HepG2 (cell line): ENCODE data around the gene APBA3. TPM values are rescaled to one million over a fixed set of nuclear protein-coding genes. Genes with fewer than 3 reads are reported as not detected.

Source experiments
- AGO2 ChIP-seq: fragments of 200-400 bp; formaldehyde crosslinking; optimal IDR thresholded peaks from 2 replicates; pipeline ENCODE3; 2017; ENCODE audit warnings: mild to moderate bottlenecking, low read depth, low read length, moderate library complexity
- BCL6 ChIP-seq: IDR thresholded peaks from 2 replicates; pipeline ENCODE4 v1.6.1; 2016; ENCODE audit warnings: missing genetic modification reagents, missing compliant biosample characterization
- CBX2 ChIP-seq, 2 experiments: fragments of 200-600 bp in 1 of 2; sonication (generic); formaldehyde crosslinking in 1 of 2; IDR thresholded peaks; 2 replicates each; pipeline versions ENCODE4 v1.7.0 to v1.8.1; 2018 to 2022; ENCODE audit warnings: low read depth in 2 of 2, low read length in 1 of 2, mild to moderate bottlenecking in 1 of 2, missing genetic modification reagents in 1 of 2
- FOXP1 ChIP-seq, 2 experiments: fragments of 450-650 bp in 1 of 2; IDR thresholded peaks; 2 replicates each; pipeline ENCODE4 v1.6.1; 2017 to 2018; ENCODE audit warnings: antibody characterized with exemption in 1 of 2
- HDAC2 ChIP-seq: sonication (generic); formaldehyde crosslinking; IDR thresholded peaks from 2 replicates; pipeline ENCODE4 v1.4.0; 2020; ENCODE audit warnings: missing genetic modification reagents
- IKZF1 ChIP-seq: fragments of 450-650 bp; IDR thresholded peaks from 2 replicates; pipeline ENCODE4 v1.7.1; 2016
- KDM3A ChIP-seq: IDR thresholded peaks from 2 replicates; pipeline ENCODE4 v1.6.1; 2018; ENCODE audit warnings: low read depth, missing compliant biosample characterization
- MAZ ChIP-seq, 2 experiments: sonication (generic) in 1 of 2; formaldehyde crosslinking in 1 of 2; IDR thresholded peaks; 2 replicates each; pipeline versions ENCODE4 v1.5.0 to v1.6.1; 2012 to 2020; ENCODE audit warnings: low read depth in 2 of 2, mild to moderate bottlenecking in 2 of 2, borderline replicate concordance in 1 of 2, improper control_type of control experiment in 1 of 2, low read length in 1 of 2, missing genetic modification reagents in 1 of 2, moderate library complexity in 1 of 2
- NBN ChIP-seq: fragments of 450-650 bp; conservative IDR thresholded peaks from 2 replicates; pipeline ENCODE4 v1.6.1; 2017
- NPAS2 ChIP-seq: sonication (generic); formaldehyde crosslinking; IDR thresholded peaks from 2 replicates; pipeline ENCODE4 v1.8.0; 2022; ENCODE audit warnings: mild to moderate bottlenecking, missing genetic modification reagents, borderline replicate concordance
- POLR2AphosphoS5 ChIP-seq: IDR thresholded peaks from 2 replicates; pipeline ENCODE4 v1.6.1; 2012; ENCODE audit warnings: low read depth, low read length
- RAD21 ChIP-seq: fragments of 450-650 bp; formaldehyde crosslinking; IDR thresholded peaks from 2 replicates; pipeline ENCODE4 v1.5.0; 2020; ENCODE audit warnings: mild to moderate bottlenecking
- SP4 ChIP-seq: sonication (generic); formaldehyde crosslinking; IDR thresholded peaks from 2 replicates; pipeline ENCODE4 v1.8.1; 2023; ENCODE audit warnings: mild to moderate bottlenecking, missing genetic modification reagents
- THYN1 ChIP-seq: sonication (generic); formaldehyde crosslinking; IDR thresholded peaks from 2 replicates; pipeline ENCODE4 v1.8.1; 2023; ENCODE audit warnings: low read depth, mild to moderate bottlenecking, moderate library complexity, missing genetic modification reagents, borderline replicate concordance
- ZBTB7A ChIP-seq: sonication (generic); formaldehyde crosslinking; IDR thresholded peaks from 2 replicates; pipeline ENCODE4 v1.8.0; 2022; ENCODE audit warnings: mild to moderate bottlenecking, missing genetic modification reagents
- ZFX ChIP-seq: sonication (generic); formaldehyde crosslinking; IDR thresholded peaks from 2 replicates; pipeline ENCODE4 v1.4.0; 2020; ENCODE audit warnings: mild to moderate bottlenecking, low read depth, missing genetic modification reagents, moderate library complexity
- ZNF224 ChIP-seq: sonication (generic); formaldehyde crosslinking; IDR thresholded peaks from 2 replicates; pipeline ENCODE4 v1.5.0; 2020; ENCODE audit warnings: mild to moderate bottlenecking, missing genetic modification reagents
- polyA plus RNA-seq, 8 experiments: library from polyadenylated mRNA; depleted of rRNA in 3 of 8; stranded (reverse) in 7 of 8; unstranded in 1 of 8; fragments of >200 nt; fragmentation: Illumina TruSeq in 4 of 8; extraction: Trizol in 4 of 8; gene quantifications; 2 replicates each; pipeline versions ENCODE4 v1.2.1 to v1.2.3, GENCODE V29; 2011 to 2016; ENCODE audit warnings: low read depth in 4 of 8, missing spikeins in 1 of 8, mixed read lengths in 1 of 8; ENCODE audit not compliant: insufficient read depth in 1 of 8
- total RNA-seq, 5 experiments: library from RNA; depleted of rRNA; stranded (reverse); fragments of >200 nt; fragmentation: Illumina TruSeq; extraction: Trizol; gene quantifications; 2 replicates each; pipeline ENCODE4 v1.2.3, GENCODE V29; 2016; ENCODE audit warnings: low read depth in 1 of 5
- TF ChIP-seq, protein P1 (sequence below): sonication (generic); formaldehyde crosslinking; IDR thresholded peaks from 2 replicates; pipeline ENCODE4 v1.5.0; 2020; ENCODE audit warnings: missing genetic modification reagents
- TF ChIP-seq, protein P2 (sequence below): IDR thresholded peaks from 2 replicates; pipeline ENCODE4 v1.6.1; 2018; ENCODE audit warnings: missing genetic modification reagents
- TF ChIP-seq, protein P3 (sequence below): sonication (generic); formaldehyde crosslinking; IDR thresholded peaks from 2 replicates; pipeline ENCODE4 v1.9.0; 2021; ENCODE audit warnings: missing genetic modification reagents, mild to moderate bottlenecking, borderline replicate concordance
- TF ChIP-seq, protein P4 (sequence below): fragments of 450-650 bp; IDR thresholded peaks from 2 replicates; pipeline ENCODE4 v1.6.1; 2017
- TF ChIP-seq, protein P5 (sequence below): sonication (generic); formaldehyde crosslinking; IDR thresholded peaks from 2 replicates; pipeline ENCODE4 v1.5.1; 2020; ENCODE audit warnings: missing genetic modification reagents, mild to moderate bottlenecking, borderline replicate concordance

Gene APBA3
- total and polyA plus RNA-seq, 2 of the 13 experiments (the other 11 are each of a cell fraction or from before 2014, with no cell fraction given) = 14.2 to 14.3 TPM

- TF ChIP-seq FOXP1 (IDR thresholded peaks at IDR 0.05) = no peak
- no peak for TF ChIP-seq FOXP1 (CRISPR knock-in tag; IDR thresholded peaks at IDR 0.05)
- TF ChIP-seq, protein P1, sequence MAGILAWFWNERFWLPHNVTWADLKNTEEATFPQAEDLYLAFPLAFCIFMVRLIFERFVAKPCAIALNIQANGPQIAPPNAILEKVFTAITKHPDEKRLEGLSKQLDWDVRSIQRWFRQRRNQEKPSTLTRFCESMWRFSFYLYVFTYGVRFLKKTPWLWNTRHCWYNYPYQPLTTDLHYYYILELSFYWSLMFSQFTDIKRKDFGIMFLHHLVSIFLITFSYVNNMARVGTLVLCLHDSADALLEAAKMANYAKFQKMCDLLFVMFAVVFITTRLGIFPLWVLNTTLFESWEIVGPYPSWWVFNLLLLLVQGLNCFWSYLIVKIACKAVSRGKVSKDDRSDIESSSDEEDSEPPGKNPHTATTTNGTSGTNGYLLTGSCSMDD (CRISPR knock-in tag) = no peak
- TF ChIP-seq RAD21 (CRISPR knock-in tag) = peak; percentile 45; the same call in 1 of the 2 replicates
- peak; percentile 39; the same call in 1 of the 2 replicates for TF ChIP-seq HDAC2
- TF ChIP-seq, protein P2, sequence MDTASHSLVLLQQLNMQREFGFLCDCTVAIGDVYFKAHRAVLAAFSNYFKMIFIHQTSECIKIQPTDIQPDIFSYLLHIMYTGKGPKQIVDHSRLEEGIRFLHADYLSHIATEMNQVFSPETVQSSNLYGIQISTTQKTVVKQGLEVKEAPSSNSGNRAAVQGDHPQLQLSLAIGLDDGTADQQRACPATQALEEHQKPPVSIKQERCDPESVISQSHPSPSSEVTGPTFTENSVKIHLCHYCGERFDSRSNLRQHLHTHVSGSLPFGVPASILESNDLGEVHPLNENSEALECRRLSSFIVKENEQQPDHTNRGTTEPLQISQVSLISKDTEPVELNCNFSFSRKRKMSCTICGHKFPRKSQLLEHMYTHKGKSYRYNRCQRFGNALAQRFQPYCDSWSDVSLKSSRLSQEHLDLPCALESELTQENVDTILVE (CRISPR knock-in tag) = no peak
- no peak for TF ChIP-seq SP4 (CRISPR knock-in tag)
- TF ChIP-seq IKZF1 = no peak
- TF ChIP-seq THYN1 = 0 out of 2 replicates have a peak, but pooled peaks have one; percentile 34
- TF ChIP-seq, protein P3, sequence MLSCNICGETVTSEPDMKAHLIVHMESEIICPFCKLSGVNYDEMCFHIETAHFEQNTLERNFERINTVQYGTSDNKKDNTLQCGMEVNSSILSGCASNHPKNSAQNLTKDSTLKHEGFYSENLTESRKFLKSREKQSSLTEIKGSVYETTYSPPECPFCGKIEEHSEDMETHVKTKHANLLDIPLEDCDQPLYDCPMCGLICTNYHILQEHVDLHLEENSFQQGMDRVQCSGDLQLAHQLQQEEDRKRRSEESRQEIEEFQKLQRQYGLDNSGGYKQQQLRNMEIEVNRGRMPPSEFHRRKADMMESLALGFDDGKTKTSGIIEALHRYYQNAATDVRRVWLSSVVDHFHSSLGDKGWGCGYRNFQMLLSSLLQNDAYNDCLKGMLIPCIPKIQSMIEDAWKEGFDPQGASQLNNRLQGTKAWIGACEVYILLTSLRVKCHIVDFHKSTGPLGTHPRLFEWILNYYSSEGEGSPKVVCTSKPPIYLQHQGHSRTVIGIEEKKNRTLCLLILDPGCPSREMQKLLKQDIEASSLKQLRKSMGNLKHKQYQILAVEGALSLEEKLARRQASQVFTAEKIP (CRISPR knock-in tag) = no peak
- TF ChIP-seq AGO2 = peak; percentile 79
- TF ChIP-seq ZNF224 (CRISPR knock-in tag) = no peak
- TF ChIP-seq BCL6 (CRISPR knock-in tag) = no peak
- TF ChIP-seq ZFX (CRISPR knock-in tag) = peak; percentile 75
- TF ChIP-seq, protein P4, sequence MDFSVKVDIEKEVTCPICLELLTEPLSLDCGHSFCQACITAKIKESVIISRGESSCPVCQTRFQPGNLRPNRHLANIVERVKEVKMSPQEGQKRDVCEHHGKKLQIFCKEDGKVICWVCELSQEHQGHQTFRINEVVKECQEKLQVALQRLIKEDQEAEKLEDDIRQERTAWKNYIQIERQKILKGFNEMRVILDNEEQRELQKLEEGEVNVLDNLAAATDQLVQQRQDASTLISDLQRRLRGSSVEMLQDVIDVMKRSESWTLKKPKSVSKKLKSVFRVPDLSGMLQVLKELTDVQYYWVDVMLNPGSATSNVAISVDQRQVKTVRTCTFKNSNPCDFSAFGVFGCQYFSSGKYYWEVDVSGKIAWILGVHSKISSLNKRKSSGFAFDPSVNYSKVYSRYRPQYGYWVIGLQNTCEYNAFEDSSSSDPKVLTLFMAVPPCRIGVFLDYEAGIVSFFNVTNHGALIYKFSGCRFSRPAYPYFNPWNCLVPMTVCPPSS = no peak
- TF ChIP-seq NBN = no peak
- TF ChIP-seq, protein P5, sequence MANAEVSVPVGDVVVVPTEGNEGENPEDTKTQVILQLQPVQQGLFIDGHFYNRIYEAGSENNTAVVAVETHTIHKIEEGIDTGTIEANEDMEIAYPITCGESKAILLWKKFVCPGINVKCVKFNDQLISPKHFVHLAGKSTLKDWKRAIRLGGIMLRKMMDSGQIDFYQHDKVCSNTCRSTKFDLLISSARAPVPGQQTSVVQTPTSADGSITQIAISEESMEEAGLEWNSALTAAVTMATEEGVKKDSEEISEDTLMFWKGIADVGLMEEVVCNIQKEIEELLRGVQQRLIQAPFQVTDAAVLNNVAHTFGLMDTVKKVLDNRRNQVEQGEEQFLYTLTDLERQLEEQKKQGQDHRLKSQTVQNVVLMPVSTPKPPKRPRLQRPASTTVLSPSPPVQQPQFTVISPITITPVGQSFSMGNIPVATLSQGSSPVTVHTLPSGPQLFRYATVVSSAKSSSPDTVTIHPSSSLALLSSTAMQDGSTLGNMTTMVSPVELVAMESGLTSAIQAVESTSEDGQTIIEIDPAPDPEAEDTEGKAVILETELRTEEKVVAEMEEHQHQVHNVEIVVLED = peak; percentile 93
- TF ChIP-seq POLR2AphosphoS5 = peak; percentile 91
- no peak for TF ChIP-seq ZBTB7A (CRISPR knock-in tag)
- TF ChIP-seq CBX2 (IDR thresholded peaks at IDR 0.05; ENCODE audit: low read depth, low read length) = no peak
- TF ChIP-seq CBX2 (CRISPR knock-in tag; IDR thresholded peaks at IDR 0.05; ENCODE audit: low read depth) = no peak
- 0 out of 2 replicates have a peak, but pooled peaks have one; percentile 19 for TF ChIP-seq MAZ (IDR thresholded peaks at IDR 0.05; ENCODE audit: borderline replicate concordance, low read depth, low read length)
- peak; percentile 81 for TF ChIP-seq MAZ (CRISPR knock-in tag; IDR thresholded peaks at IDR 0.05; ENCODE audit: low read depth)
- no peak for TF ChIP-seq KDM3A
- no peak for TF ChIP-seq NPAS2 (CRISPR knock-in tag)
These were observed 1.3 kb upstream of the APBA3 start, which contains the start of gene MRPL54 (continued) for GRCh38 chr19:3762501-3763459.
